GM10266 (cell line): ENCODE measurements around the gene CFAP99.
"Not testable (repeated sequence)": the region's sequence is repeated elsewhere in the genome, so short reads cannot be mapped to it uniquely, and the experiment has no call there.

Source experiments
- DNase-seq: peaks from one replicate; pipeline ENCODE4 v3.0.0; 2012; ENCODE audit errors: extremely low spot score
- TF ChIP-seq, protein P1 (sequence below): IDR thresholded peaks from 2 replicates; pipeline ENCODE4 v1.5.1; 2012; ENCODE audit warnings: mild to moderate bottlenecking, low read depth; ENCODE audit not compliant: control insufficient read depth, insufficient read depth; ENCODE audit errors: missing control alignments

The CFAP99 gene

DNA sequence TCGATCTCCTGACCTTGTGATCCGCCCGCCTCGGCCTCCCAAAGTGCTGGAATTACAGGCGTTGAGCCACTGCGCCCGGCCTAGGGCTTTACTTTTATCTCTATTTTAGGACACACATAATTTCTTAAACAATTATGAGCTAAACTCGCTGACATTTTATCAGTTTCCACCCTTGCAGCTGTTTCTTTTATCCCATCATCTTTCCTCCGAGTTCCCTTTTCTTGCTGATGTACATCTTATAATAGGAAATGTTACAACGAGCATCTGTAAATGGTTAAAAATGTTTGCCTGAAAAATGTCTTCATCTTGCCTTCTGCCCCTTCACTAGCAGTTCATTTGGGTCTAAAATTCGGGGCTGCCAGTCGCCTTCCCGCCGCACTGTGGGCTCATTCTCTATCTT lies 41.5 kb upstream of the CFAP99 start:
- no peak for DNase-seq
- TF ChIP-seq, protein P1, sequence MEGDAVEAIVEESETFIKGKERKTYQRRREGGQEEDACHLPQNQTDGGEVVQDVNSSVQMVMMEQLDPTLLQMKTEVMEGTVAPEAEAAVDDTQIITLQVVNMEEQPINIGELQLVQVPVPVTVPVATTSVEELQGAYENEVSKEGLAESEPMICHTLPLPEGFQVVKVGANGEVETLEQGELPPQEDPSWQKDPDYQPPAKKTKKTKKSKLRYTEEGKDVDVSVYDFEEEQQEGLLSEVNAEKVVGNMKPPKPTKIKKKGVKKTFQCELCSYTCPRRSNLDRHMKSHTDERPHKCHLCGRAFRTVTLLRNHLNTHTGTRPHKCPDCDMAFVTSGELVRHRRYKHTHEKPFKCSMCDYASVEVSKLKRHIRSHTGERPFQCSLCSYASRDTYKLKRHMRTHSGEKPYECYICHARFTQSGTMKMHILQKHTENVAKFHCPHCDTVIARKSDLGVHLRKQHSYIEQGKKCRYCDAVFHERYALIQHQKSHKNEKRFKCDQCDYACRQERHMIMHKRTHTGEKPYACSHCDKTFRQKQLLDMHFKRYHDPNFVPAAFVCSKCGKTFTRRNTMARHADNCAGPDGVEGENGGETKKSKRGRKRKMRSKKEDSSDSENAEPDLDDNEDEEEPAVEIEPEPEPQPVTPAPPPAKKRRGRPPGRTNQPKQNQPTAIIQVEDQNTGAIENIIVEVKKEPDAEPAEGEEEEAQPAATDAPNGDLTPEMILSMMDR, result no peak

GRCh38 chr4:2378401-2378800 lies 40.4 kb upstream of the CFAP99 start:
- TF ChIP-seq, protein P1, result no peak
- DNase-seq, result no peak

- no peak for DNase-seq
- TF ChIP-seq, protein P1, result no peak
These were observed 39.9 kb upstream of the CFAP99 start for GRCh38 chr4:2378898-2379297.

DNA sequence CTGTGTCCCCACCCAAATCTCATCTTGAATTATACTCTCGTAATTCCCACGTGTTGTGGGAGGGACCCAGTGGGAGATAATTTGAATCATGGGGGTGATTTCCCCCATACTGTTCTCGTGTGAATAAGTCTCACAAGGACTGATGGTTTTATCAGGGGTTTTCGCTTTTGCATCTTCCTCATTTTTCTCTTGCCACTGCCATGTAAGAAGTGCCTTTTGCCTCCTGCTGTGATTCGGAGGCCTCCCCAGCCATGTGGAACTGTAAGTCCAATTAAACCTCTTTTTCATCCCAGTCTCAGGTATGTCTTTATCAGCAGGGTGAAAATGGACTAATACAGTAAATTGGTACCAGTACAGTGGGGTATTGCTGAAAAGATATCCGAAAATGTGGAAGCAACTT lies 38.2 kb upstream of the CFAP99 start:
- not testable (repeated sequence) for DNase-seq

GRCh38 chr4:2382769-2383202 lies 36.0 kb upstream of the CFAP99 start:
- not testable (repeated sequence) for DNase-seq

DNA sequence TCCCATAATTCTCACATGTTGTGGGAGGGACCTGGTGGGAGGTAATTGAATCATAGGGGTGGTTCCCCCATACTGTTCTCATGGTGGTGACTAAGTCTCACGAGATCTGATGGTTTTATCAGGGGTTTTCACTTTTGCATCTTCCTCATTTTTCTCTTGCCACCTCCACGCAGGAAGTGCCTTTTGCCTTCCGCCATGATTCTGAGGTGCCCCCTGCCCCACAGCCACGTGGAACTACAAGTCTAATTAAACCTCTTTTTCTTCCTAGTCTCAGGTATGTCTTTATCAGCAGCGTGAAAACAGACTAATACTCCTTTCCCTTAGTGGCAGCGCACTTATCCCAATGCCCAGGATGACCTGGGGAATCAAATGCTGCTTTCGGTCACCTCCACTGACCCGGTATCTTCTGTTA lies 35.5 kb upstream of the CFAP99 start:
- DNase-seq, result not testable (repeated sequence)

- TF ChIP-seq, protein P1, result no peak
- DNase-seq, result no peak
These were observed 35.0 kb upstream of the CFAP99 start for GRCh38 chr4:2383760-2384159.

DNA sequence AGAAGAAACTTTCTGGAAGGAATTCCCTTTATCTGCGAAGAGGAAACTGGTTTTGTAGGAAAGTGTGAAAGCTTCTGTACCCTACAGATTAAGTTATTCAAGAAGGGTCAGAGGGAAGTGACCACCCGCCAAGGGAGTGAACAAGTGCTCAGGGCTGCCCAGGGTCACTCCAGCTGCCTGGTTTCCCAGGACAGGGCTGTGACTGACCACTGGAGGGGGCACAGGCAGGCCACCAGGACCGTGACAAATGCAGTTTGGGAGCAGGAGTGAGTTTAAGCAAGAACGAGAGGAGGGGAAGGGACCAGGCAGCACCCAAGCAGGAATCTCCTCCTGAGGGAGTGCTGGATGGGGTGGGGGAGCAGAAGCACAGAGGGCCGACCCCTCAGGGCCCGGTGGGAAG lies 34.5 kb upstream of the CFAP99 start:
- TF ChIP-seq, protein P1, result no peak
- no peak for DNase-seq

DNA sequence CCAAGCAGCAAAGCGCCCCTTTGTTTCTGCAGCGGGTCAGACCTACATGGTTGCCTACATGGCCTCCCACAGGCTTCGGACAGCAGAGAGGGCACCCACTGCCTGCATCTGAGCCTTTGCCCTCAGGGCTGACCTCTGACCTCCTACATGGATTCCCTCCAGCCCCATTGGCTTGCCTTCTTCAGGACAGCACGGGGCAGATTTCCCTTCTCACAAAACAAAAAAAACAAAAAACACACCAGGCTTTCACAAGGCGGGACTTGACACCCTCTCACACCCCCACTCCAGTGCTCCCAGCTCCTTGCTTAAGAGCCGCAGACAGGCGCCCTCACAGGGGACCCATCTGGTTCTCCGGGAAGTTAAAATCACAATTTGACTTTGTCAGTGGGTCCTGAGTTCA lies 33.2 kb upstream of the CFAP99 start:
- no peak for DNase-seq
- TF ChIP-seq, protein P1, result no peak
